HepG2 (cell line): ENCODE data around the gene DEFB112. TPM values are rescaled to one million over a fixed set of nuclear protein-coding genes. Genes with fewer than 3 reads are reported as not detected.
A peak's percentile ranks its signal among the peaks of the same experiment; 100 is the strongest.

Experiments
- CEBPB ChIP-seq: IDR thresholded peaks from 2 replicates; pipeline ENCODE4 v1.6.1; 2011; ENCODE audit warnings: low read depth, low read length, improper control_type of control experiment, borderline replicate concordance
- MEF2D ChIP-seq: sonication (generic); formaldehyde crosslinking; IDR thresholded peaks from 2 replicates; pipeline ENCODE4 v1.5.1; 2020; ENCODE audit warnings: mild to moderate bottlenecking, missing genetic modification reagents
- RARG ChIP-seq: sonication (generic); formaldehyde crosslinking; IDR thresholded peaks from 2 replicates; pipeline ENCODE4 v1.4.0; 2020; ENCODE audit warnings: low read depth, mild to moderate bottlenecking, missing genetic modification reagents
- SP2 ChIP-seq: sonication (generic); formaldehyde crosslinking; IDR thresholded peaks from 2 replicates; pipeline ENCODE4 v1.5.1; 2020; ENCODE audit warnings: mild to moderate bottlenecking, missing genetic modification reagents
- TARDBP ChIP-seq: sonication (generic); formaldehyde crosslinking; IDR thresholded peaks from 2 replicates; pipeline ENCODE4 v1.8.0; 2022; ENCODE audit warnings: mild to moderate bottlenecking, missing genetic modification reagents
- THAP11 ChIP-seq: IDR thresholded peaks from 2 replicates; pipeline ENCODE4 v1.6.1; 2016; ENCODE audit warnings: missing biosample characterization, missing genetic modification reagents
- XRCC5 ChIP-seq: fragments of 200-400 bp; formaldehyde crosslinking; optimal IDR thresholded peaks from 2 replicates; pipeline ENCODE3; 2017; ENCODE audit warnings: mild to moderate bottlenecking, low read length
- ZFP36 ChIP-seq: fragments of 150-350 bp; IDR thresholded peaks from 2 replicates; pipeline ENCODE4 v1.6.1; 2018; ENCODE audit warnings: borderline replicate concordance, low read length, low read depth; ENCODE audit not compliant: partially characterized antibody
- ZNF740 ChIP-seq: sonication (generic); formaldehyde crosslinking; IDR thresholded peaks from 2 replicates; pipeline ENCODE4 v1.4.0; 2020; ENCODE audit warnings: missing genetic modification reagents
- ZNF761 ChIP-seq: sonication (generic); formaldehyde crosslinking; conservative IDR thresholded peaks from 2 replicates; pipeline ENCODE4 v1.4.0; 2020; ENCODE audit warnings: mild to moderate bottlenecking, missing genetic modification reagents
- polyA plus RNA-seq, 8 experiments: library from polyadenylated mRNA; depleted of rRNA in 3 of 8; stranded (reverse) in 7 of 8; unstranded in 1 of 8; fragments of >200 nt; fragmentation: Illumina TruSeq in 4 of 8; extraction: Trizol in 4 of 8; gene quantifications; 2 replicates each; pipeline versions ENCODE4 v1.2.1 to v1.2.3, GENCODE V29; 2011 to 2016; ENCODE audit warnings: low read depth in 4 of 8, missing spikeins in 1 of 8, mixed read lengths in 1 of 8; ENCODE audit not compliant: insufficient read depth in 1 of 8
- total RNA-seq, 5 experiments: library from RNA; depleted of rRNA; stranded (reverse); fragments of >200 nt; fragmentation: Illumina TruSeq; extraction: Trizol; gene quantifications; 2 replicates each; pipeline ENCODE4 v1.2.3, GENCODE V29; 2016; ENCODE audit warnings: low read depth in 1 of 5
- TF ChIP-seq, protein P1 (sequence below), 2 experiments: sonication (generic) in 1 of 2; formaldehyde crosslinking in 1 of 2; IDR thresholded peaks; 2 replicates each; pipeline versions ENCODE4 v1.6.1 to v1.9.0; 2014 to 2022; ENCODE audit warnings: antibody characterized with exemption in 1 of 2, borderline replicate concordance in 1 of 2, inconsistent platforms in 1 of 2, low read depth in 1 of 2, missing genetic modification reagents in 1 of 2
- TF ChIP-seq, protein P2 (sequence below): IDR thresholded peaks from 2 replicates; pipeline ENCODE4 v1.6.1; 2016; ENCODE audit warnings: mild to moderate bottlenecking, missing biosample characterization, missing genetic modification reagents
- TF ChIP-seq, protein P3 (sequence below): sonication (generic); formaldehyde crosslinking; IDR thresholded peaks from 2 replicates; pipeline ENCODE4 v1.4.0; 2020; ENCODE audit warnings: mild to moderate bottlenecking, missing genetic modification reagents

DEFB112 gene
- total and polyA plus RNA-seq, 2 of the 13 experiments (the other 11 are each of a cell fraction or from before 2014, with no cell fraction given) = not detected

DNA sequence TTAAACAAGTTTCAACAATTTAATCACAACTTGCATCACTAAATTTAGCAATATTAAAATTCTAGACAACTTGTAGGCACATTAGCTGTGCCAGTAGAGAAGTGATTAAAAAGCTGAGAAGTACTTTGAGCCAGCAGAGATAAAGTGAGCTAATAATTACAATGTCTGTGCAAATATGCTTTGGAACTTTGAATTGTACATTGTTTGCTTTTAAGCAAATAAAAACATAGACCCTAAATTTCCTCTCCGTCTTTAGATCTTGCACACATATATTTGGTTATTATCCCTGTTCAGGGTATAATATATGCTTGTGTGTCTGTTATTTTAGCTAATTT, 44.2 kb upstream of the DEFB112 start (continued):
- no peak for TF ChIP-seq RARG
- TF ChIP-seq ZFP36 = no peak
- no peak for TF ChIP-seq ZNF761
- no peak for TF ChIP-seq THAP11
- TF ChIP-seq, protein P1, sequence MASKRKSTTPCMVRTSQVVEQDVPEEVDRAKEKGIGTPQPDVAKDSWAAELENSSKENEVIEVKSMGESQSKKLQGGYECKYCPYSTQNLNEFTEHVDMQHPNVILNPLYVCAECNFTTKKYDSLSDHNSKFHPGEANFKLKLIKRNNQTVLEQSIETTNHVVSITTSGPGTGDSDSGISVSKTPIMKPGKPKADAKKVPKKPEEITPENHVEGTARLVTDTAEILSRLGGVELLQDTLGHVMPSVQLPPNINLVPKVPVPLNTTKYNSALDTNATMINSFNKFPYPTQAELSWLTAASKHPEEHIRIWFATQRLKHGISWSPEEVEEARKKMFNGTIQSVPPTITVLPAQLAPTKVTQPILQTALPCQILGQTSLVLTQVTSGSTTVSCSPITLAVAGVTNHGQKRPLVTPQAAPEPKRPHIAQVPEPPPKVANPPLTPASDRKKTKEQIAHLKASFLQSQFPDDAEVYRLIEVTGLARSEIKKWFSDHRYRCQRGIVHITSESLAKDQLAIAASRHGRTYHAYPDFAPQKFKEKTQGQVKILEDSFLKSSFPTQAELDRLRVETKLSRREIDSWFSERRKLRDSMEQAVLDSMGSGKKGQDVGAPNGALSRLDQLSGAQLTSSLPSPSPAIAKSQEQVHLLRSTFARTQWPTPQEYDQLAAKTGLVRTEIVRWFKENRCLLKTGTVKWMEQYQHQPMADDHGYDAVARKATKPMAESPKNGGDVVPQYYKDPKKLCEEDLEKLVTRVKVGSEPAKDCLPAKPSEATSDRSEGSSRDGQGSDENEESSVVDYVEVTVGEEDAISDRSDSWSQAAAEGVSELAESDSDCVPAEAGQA (IDR thresholded peaks at IDR 0.05; ENCODE audit: low read depth) = no peak
- TF ChIP-seq, protein P1 (CRISPR knock-in tag; IDR thresholded peaks at IDR 0.05; ENCODE audit: borderline replicate concordance) = no peak; the same call in 1 of the 2 replicates
- no peak for TF ChIP-seq XRCC5
- peak; percentile 47; the same call in 1 of the 2 replicates for TF ChIP-seq TARDBP
- no peak for TF ChIP-seq MEF2D (CRISPR knock-in tag)
- TF ChIP-seq, protein P2, sequence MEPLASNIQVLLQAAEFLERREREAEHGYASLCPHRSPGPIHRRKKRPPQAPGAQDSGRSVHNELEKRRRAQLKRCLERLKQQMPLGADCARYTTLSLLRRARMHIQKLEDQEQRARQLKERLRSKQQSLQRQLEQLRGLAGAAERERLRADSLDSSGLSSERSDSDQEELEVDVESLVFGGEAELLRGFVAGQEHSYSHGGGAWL (CRISPR knock-in tag) = no peak
- no peak for TF ChIP-seq SP2
- 0 out of 2 replicates have a peak, but pooled peaks have one; percentile 7 for TF ChIP-seq CEBPB
- TF ChIP-seq, protein P3, sequence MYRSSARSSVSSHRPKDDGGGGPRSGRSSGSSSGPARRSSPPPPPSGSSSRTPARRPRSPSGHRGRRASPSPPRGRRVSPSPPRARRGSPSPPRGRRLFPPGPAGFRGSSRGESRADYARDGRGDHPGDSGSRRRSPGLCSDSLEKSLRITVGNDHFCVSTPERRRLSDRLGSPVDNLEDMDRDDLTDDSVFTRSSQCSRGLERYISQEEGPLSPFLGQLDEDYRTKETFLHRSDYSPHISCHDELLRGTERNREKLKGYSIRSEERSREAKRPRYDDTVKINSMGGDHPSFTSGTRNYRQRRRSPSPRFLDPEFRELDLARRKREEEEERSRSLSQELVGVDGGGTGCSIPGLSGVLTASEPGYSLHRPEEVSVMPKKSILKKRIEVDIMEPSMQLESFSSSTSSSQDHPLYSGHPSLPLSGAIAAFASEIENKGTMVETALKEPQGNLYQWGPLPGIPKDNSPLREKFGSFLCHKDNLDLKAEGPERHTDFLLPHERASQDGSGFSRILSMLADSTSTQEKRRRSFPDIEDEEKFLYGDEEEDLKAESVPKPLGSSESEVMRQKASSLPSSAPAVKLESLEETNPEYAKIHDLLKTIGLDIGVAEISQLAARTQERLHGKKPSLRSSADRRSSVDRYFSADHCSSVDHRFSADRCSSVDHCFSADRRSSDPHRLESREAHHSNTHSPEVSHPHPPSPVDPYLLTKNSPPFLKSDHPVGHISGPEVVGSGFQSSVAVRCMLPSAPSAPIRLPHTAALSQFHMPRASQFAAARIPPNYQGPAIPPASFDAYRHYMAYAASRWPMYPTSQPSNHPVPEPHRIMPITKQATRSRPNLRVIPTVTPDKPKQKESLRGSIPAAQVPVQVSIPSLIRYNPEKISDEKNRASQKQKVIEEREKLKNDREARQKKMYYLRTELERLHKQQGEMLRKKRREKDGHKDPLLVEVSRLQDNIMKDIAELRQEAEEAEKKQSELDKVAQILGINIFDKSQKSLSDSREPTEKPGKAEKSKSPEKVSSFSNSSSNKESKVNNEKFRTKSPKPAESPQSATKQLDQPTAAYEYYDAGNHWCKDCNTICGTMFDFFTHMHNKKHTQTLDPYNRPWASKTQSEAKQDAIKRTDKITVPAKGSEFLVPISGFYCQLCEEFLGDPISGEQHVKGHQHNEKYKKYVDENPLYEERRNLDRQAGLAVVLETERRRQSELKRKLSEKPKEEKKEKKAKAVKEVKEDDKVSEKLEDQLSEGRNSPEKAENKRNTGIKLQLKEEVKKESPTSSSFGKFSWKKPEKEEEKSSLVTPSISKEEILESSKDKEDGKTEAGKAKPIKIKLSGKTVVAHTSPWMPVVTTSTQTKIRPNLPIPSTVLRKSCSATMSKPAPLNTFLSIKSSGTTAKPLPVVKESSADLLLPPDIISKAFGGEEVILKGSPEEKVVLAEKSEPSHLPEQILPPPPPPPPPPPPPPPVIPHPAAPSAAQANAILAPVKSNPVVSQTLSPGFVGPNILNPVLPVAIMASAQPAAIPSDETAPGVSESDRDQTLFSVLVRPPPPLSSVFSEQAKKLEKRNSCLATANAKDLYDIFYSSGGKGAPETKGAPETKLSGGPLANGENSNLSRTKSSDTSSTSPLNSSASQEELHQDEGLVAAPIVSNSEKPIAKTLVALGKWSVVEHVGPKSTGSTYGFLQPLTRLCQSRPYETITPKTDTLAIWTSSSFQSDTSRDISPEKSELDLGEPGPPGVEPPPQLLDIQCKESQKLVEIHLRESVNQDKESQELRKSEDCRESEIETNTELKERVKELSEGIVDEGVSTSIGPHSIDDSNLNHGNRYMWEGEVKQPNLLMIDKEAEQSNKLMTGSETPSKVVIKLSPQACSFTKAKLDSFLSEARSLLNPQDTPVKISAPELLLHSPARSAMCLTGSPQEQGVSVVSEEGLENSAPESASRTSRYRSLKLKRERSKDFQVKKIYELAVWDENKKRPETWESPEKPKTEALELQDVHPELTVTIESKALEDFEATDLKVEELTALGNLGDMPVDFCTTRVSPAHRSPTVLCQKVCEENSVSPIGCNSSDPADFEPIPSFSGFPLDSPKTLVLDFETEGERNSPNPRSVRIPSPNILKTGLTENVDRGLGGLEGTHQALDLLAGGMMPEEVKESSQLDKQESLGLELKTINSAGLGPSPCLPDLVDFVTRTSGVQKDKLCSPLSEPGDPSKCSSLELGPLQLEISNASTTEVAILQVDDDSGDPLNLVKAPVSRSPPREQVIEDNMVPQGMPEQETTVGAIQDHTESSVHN (CRISPR knock-in tag) = no peak
- no peak for TF ChIP-seq ZNF740 (CRISPR knock-in tag)
